ENCODE results near the gene RNF114. TPM values are rescaled to one million over a fixed set of nuclear protein-coding genes. Genes with fewer than 3 reads are reported as not detected.
"Not testable (repeated sequence)": the region's sequence is repeated elsewhere in the genome, so short reads cannot be mapped to it uniquely, and the experiment has no call there.

RNF114 gene
- total RNA-seq, 1 donor from 2014 or later = 74.7 TPM

DNA sequence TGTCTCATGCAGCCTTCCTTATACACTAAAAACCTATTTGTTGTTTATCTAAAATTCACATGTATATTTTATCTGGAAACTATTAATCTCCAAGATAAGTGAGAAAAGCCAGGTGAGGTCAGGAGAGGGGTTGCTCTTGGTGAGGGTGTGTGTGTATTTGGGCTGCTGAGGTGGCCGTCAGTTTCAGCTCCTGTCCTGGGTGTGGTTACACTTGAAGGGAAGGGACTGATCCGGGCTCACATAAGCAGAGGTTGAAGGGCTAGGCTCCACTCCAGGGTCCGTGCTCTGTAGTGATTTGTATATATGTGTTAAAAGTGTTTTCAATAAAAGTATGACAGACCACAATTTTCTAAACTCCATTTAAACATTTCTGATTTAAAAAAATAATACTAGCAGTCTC is 33.0 kb downstream of the RNF114 start:
- ATAC-seq (no peak), DNase-seq (no peak)
- Histone ChIP-seq H3K4me1 (no peaks in the 10 kb centered on the region), H3K27ac (no peak overlapping the region), H3K9me3 (no peaks in the 10 kb centered on the region), H3K27me3 (no peaks in the 10 kb centered on the region), H3K36me3 (no peaks in the 10 kb centered on the region), H3K4me3 (no peak overlapping the region)
- intact Hi-C loops (cut with DNase I) = no loop called here
- TF ChIP-seq, protein P1, sequence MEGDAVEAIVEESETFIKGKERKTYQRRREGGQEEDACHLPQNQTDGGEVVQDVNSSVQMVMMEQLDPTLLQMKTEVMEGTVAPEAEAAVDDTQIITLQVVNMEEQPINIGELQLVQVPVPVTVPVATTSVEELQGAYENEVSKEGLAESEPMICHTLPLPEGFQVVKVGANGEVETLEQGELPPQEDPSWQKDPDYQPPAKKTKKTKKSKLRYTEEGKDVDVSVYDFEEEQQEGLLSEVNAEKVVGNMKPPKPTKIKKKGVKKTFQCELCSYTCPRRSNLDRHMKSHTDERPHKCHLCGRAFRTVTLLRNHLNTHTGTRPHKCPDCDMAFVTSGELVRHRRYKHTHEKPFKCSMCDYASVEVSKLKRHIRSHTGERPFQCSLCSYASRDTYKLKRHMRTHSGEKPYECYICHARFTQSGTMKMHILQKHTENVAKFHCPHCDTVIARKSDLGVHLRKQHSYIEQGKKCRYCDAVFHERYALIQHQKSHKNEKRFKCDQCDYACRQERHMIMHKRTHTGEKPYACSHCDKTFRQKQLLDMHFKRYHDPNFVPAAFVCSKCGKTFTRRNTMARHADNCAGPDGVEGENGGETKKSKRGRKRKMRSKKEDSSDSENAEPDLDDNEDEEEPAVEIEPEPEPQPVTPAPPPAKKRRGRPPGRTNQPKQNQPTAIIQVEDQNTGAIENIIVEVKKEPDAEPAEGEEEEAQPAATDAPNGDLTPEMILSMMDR (IDR thresholded peaks at IDR 0.05) = no peak

DNA sequence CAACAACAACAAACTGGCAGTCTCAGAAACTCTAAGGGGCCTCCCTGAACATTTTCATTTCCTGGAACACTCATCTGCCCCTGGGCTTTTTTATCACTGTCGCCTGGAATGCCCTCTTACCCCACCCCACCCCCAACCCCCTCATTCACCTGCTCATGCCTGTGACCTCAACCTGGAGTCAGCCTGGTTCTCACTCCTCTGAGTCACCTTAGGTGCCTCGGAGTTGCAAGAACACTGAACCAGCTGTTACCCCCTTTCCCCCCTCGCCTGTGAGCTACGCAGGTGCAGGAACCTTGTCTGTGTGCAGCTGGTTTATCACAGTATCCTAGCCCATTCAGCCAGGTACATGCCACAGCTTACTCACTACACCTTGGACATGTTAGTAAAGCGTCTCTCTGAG is 33.7 kb downstream of the RNF114 start:
- Histone ChIP-seq H3K4me3 (no peak overlapping the region), H3K4me1 (no peaks in the 10 kb centered on the region), H3K27ac (no peak overlapping the region), H3K36me3 (no peaks in the 10 kb centered on the region), H3K27me3 (no peaks in the 10 kb centered on the region), H3K9me3 (no peaks in the 10 kb centered on the region)
- DNase-seq (no peak), ATAC-seq (no peak)
- TF ChIP-seq, protein P1 (IDR thresholded peaks at IDR 0.05) = no peak
- intact Hi-C loops (cut with DNase I) = no loop called here

DNA sequence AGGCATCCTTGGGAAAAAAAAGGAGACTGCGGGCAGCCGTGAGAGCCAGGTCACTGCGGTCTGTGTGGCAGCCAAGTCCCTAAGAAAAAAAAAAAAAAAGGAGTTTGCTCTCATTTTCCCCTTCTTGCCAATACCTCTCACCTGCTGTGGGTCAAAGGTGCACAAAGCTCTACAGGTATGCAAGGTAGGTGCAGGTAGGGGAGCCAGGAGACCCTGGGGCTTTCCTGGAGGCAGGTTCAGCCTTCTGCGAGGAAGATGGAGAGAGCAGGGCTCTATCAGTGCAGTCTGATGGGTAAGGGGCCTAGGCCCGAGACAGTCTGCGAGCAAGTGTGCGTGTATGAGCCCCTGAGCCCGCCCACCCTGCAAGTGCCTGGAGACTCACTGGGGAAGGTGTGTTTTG is 34.3 kb downstream of the RNF114 start:
- Histone ChIP-seq H3K4me3 (no peak overlapping the region), H3K36me3 (no peaks in the 10 kb centered on the region), H3K4me1 (no peaks in the 10 kb centered on the region), H3K27me3 (no peaks in the 10 kb centered on the region), H3K27ac (no peak overlapping the region), H3K9me3 (no peaks in the 10 kb centered on the region)
- TF ChIP-seq, protein P1 (IDR thresholded peaks at IDR 0.05) = no peak
- ATAC-seq (no peak), DNase-seq (no peak)
- intact Hi-C loops (cut with DNase I) = no loop called here

DNA sequence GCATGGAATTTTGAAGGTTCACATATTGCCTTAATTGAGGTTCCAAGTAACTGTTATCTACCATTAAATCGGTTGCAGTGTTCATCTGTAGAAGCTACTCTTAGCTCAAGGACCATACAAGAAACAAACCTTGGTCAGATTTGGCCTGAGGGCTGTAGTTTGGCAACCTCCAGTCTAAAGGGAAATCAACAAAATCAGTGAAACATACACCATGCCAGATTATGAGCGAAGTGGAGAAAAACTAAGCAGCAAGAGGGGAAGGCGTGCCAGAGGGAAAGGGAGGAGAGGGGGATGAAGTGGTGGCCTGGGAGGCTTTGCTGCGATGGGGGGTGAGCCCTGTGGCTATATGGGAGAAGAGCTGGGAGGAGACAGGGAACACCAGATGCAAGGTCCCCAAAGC is 37.8 kb downstream of the RNF114 start:
- DNase-seq = no peak
- no peak for ATAC-seq
- Histone ChIP-seq H3K9me3 (no peaks in the 10 kb centered on the region), H3K4me3 (no peak overlapping the region), H3K27ac (no peak overlapping the region), H3K36me3 (no peaks in the 10 kb centered on the region), H3K27me3 (no peaks in the 10 kb centered on the region), H3K4me1 (peaks cover 4% of the 10 kb centered on the region)
- TF ChIP-seq, protein P1 (IDR thresholded peaks at IDR 0.05) = no peak
- intact Hi-C loops (cut with DNase I) = no loop called here

DNA sequence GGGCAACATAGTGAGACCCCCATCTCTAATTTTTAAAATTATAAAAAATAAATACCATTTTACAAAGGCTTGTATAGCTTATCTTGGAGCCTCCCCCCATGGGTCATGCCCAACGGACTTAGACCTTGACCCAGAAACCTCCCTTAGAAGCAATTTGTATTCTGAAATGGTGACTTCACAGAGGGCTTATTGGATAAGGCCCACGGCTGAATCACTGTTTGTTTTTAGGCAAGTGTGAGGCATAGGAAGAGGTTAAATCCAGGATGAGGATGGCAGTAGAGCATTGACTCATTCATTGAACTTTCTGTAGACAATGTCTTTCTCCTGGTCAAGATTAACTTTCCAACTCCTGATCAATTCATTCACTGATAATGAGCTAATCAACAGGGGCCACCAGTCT is 40.3 kb downstream of the RNF114 start:
- no peak overlapping the region for H3K4me3 ChIP-seq
- no peaks in the 10 kb centered on the region for H3K27me3 ChIP-seq
- TF ChIP-seq, protein P1 (IDR thresholded peaks at IDR 0.05) = no peak
- H3K36me3 ChIP-seq = no peaks in the 10 kb centered on the region
- DNase-seq (no peak), ATAC-seq (no peak)
- peaks cover 8% of the 10 kb centered on the region for H3K4me1 ChIP-seq
- no peak overlapping the region for H3K27ac ChIP-seq
- no peaks in the 10 kb centered on the region for H3K9me3 ChIP-seq
- intact Hi-C loops (cut with DNase I) = loop anchor here (5.0 kb wide), 2 partner anchors 96 to 201 kb away; no protein-coding TSS in a partner anchor

DNA sequence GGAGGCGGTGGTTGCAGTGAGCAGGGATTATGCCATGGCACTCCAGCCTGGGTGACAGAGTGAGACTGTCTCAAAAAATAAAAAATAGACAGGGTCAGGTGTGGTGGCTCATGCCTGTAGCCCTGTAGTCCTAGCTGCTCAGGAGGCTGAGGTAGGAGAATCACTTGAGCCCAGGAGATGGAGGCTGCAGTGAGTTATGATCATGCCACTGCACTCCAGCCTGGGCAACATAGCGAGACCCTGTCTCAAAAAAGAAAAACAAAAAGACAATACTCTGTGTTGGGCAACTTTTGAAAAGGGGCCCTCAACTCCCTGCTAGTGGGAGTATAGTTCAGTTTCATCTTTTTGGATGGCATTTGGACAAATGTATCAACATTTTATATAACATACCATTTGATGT is 41.5 kb downstream of the RNF114 start:
- H3K27me3 ChIP-seq, DNase-seq, H3K9me3 ChIP-seq, H3K36me3 ChIP-seq, H3K4me3 ChIP-seq, H3K27ac ChIP-seq, ATAC-seq: not testable (repeated sequence)
- H3K4me1 ChIP-seq = peaks cover 18% of the 10 kb centered on the region
- intact Hi-C loops (cut with DNase I) = loop anchor here (5.0 kb wide), 2 partner anchors 95 to 200 kb away; no protein-coding TSS in a partner anchor
